RWPE2 (cell line): ENCODE data around the gene PNKD.

Experiments
- ATAC-seq: fragments of 200-7000 bp; cut with Tn5 transposase; 3 replicates; pipeline ENCODE4 v1.9.1; 2021; ENCODE audit warnings: low read depth
- DNase-seq: peaks from one replicate; pipeline ENCODE4 v3.0.0-alpha.2; 2020; ENCODE audit warnings: low spot score
- H3K27ac ChIP-seq: fragments of 450-650 bp; 2 replicates; pipeline ENCODE4 v1.5.1; 2017; ENCODE audit warnings: mild to moderate bottlenecking; ENCODE audit not compliant: poor library complexity, severe bottlenecking
- H3K27me3 ChIP-seq: fragments of 250-450 bp; sonication (Bioruptor Pico); 2 replicates; pipeline ENCODE4 v1.5.1; 2021; ENCODE audit warnings: mild to moderate bottlenecking, moderate library complexity; ENCODE audit not compliant: insufficient read depth, poor library complexity, severe bottlenecking
- H3K36me3 ChIP-seq: fragments of 250-450 bp; sonication (Bioruptor Pico); 2 replicates; pipeline ENCODE4 v1.5.1; 2020; ENCODE audit warnings: low read depth, mild to moderate bottlenecking, moderate library complexity
- H3K4me1 ChIP-seq: fragments of 250-450 bp; sonication (Bioruptor Pico); 2 replicates; pipeline ENCODE4 v1.5.1; 2021; ENCODE audit warnings: mild to moderate bottlenecking, moderate library complexity; ENCODE audit not compliant: insufficient read depth, poor library complexity, severe bottlenecking
- H3K4me3 ChIP-seq: fragments of 250-450 bp; sonication (Bioruptor Pico); 2 replicates; pipeline ENCODE4 v1.5.1; 2021; ENCODE audit warnings: mild to moderate bottlenecking, moderate library complexity; ENCODE audit not compliant: severe bottlenecking
- H3K9me3 ChIP-seq: fragments of 250-450 bp; sonication (Bioruptor Pico); 2 replicates; pipeline ENCODE4 v1.5.1; 2021; ENCODE audit warnings: mild to moderate bottlenecking, moderate library complexity; ENCODE audit not compliant: severe bottlenecking
- TF ChIP-seq, protein P1 (sequence below): fragments of 450-650 bp; IDR thresholded peaks from one replicate; pipeline ENCODE4 v1.5.1; 2017; ENCODE audit warnings: mild to moderate bottlenecking, moderate library complexity; ENCODE audit not compliant: poor library complexity, severe bottlenecking

PNKD gene

GRCh38 chr2:218320704-218321336, 50.5 kb downstream of the PNKD start:
- DNase-seq (no peak), ATAC-seq (no peak)
- Histone ChIP-seq H3K27me3 (no peaks in the 10 kb centered on the region), H3K27ac (peak overlapping the region; percentile 79), H3K4me1 (peaks cover 36% of the 10 kb centered on the region), H3K36me3 (no peaks in the 10 kb centered on the region), H3K4me3 (no peak overlapping the region), H3K9me3 (no peaks in the 10 kb centered on the region)
- TF ChIP-seq, protein P1, sequence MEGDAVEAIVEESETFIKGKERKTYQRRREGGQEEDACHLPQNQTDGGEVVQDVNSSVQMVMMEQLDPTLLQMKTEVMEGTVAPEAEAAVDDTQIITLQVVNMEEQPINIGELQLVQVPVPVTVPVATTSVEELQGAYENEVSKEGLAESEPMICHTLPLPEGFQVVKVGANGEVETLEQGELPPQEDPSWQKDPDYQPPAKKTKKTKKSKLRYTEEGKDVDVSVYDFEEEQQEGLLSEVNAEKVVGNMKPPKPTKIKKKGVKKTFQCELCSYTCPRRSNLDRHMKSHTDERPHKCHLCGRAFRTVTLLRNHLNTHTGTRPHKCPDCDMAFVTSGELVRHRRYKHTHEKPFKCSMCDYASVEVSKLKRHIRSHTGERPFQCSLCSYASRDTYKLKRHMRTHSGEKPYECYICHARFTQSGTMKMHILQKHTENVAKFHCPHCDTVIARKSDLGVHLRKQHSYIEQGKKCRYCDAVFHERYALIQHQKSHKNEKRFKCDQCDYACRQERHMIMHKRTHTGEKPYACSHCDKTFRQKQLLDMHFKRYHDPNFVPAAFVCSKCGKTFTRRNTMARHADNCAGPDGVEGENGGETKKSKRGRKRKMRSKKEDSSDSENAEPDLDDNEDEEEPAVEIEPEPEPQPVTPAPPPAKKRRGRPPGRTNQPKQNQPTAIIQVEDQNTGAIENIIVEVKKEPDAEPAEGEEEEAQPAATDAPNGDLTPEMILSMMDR: no peak

DNA sequence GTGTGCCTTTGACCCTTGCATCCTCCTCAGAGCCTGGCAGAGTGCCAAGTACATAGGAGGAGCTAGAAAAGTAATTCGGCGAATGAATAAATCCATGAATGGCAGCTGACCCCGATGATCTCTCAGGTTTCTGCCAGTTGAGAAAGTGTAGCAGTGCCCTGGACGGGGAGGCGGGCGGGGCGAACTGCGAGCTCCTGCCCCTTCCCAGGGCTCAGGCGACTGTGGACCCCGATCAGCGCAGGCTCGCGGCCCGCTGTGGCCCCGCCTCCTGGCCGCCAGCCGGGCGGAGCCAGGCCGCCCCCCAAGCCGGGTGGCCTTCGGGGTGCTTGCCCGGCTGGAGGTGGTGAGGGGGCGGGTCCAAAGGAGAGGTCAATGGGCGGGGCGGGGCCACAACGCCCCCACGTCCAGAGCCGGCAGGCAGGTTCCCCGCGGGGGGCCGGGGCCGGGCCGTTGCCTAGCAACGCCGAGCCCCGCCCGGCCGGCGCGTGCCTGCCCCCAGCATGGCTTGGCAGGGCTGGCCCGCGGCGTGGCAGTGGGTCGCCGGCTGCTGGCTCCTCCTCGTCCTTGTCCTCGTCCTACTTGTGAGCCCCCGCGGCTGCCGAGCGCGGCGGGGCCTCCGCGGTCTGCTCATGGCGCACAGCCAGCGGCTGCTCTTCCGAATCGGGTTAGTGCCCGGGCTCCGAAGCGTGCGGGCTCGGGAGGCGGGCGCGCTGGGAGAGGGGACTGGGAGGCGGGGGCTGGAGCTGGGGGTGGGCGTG, 52.6 kb downstream of the PNKD start:
- TF ChIP-seq, protein P1: no peak
- ATAC-seq: peak; percentile 75
- H3K27ac ChIP-seq: peak overlapping the region; percentile 79
- no peaks in the 10 kb centered on the region for H3K9me3 ChIP-seq
- peaks cover 22% of the 10 kb centered on the region for H3K4me1 ChIP-seq
- DNase-seq: peak; percentile 87
- H3K27me3 ChIP-seq: no peaks in the 10 kb centered on the region
- peak overlapping the region; percentile 48 for H3K4me3 ChIP-seq
- no peaks in the 10 kb centered on the region for H3K36me3 ChIP-seq

- Histone ChIP-seq H3K9me3 (no peaks in the 10 kb centered on the region), H3K4me1 (peaks cover 22% of the 10 kb centered on the region), H3K27ac (peak overlapping the region; percentile 79), H3K27me3 (no peaks in the 10 kb centered on the region), H3K4me3 (peak overlapping the region; percentile 48), H3K36me3 (no peaks in the 10 kb centered on the region)
- DNase-seq (peak; percentile 82), ATAC-seq (peak; percentile 57)
- TF ChIP-seq, protein P1: no peak
Observed at GRCh38 chr2:218323526-218324472, 53.5 kb downstream of the PNKD start.

DNA sequence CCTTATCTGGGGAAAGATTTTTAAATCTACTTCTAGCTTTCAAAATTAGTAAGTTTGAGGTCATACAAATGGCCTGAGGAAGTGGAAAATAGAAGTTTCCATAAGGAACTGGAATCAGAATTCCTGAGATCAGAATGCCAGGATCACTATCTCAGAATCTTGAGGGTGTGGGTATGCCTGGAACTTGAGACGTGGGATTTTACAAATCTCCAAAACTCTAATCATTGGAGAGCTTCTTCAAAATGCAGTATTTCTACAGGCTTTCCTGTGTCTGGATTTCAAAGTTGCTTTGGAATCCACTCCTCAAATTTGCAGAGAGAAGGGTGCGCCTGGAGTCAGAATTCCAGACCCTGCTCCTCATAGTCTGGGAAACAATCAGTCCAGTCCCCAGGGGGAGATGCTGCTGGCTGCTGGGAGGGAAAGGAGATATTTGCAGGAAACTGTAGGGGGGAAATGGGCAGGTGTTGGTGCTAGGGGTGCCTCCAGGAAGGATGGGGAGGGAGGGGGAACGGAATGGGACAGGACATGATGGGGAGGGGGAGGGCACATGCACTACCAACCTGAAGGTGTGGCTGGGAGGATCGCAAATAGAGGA, 55.3 kb downstream of the PNKD start:
- Histone ChIP-seq H3K4me3 (no peak overlapping the region), H3K36me3 (no peaks in the 10 kb centered on the region), H3K27me3 (no peaks in the 10 kb centered on the region), H3K4me1 (peaks cover 21% of the 10 kb centered on the region), H3K9me3 (no peaks in the 10 kb centered on the region), H3K27ac (no peak overlapping the region)
- TF ChIP-seq, protein P1: no peak
- no peak for DNase-seq
- ATAC-seq: no peak
